CD4-positive, CD25-positive, alpha-beta regulatory T cell (primary cell): ENCODE results near the gene RBM28. TPM values are rescaled to one million over a fixed set of nuclear protein-coding genes. Genes with fewer than 3 reads are reported as not detected.

Experiments used
- ATAC-seq, 2 donors: fragments of 150-1000 bp; cut with Tn5 transposase; one replicate each; pipeline ENCODE4 v1.10.0; 2021; ENCODE audit warnings: low read depth in 2 of 2, moderate number of reproducible peaks in 2 of 2, moderate library complexity in 1 of 2
- DNase-seq, 3 donors: peaks; one replicate each; pipeline versions ENCODE4 v3.0.0 to v3.0.0-alpha.2; 2012 to 2022; ENCODE audit warnings: mixed read lengths in 1 of 3
- H3K27ac ChIP-seq: one replicate; pipeline ENCODE4 v1.7.0; 2013; ENCODE audit warnings: mild to moderate bottlenecking, low read length; ENCODE audit not compliant: insufficient read depth, poor library complexity, severe bottlenecking
- H3K27me3 ChIP-seq: one replicate; pipeline ENCODE4 v1.7.0; 2013; ENCODE audit warnings: low read length; ENCODE audit not compliant: control insufficient read depth, insufficient read depth
- H3K36me3 ChIP-seq: one replicate; pipeline ENCODE4 v1.7.0; 2013; ENCODE audit warnings: mild to moderate bottlenecking, low read length, moderate library complexity; ENCODE audit not compliant: control insufficient read depth, insufficient read depth
- H3K4me1 ChIP-seq: 2 replicates; pipeline ENCODE4 v1.7.0; 2013; ENCODE audit warnings: mild to moderate bottlenecking, low read length; ENCODE audit not compliant: insufficient read depth, control insufficient read depth, poor library complexity, severe bottlenecking
- H3K4me3 ChIP-seq: one replicate; pipeline ENCODE4 v1.7.0; 2013; ENCODE audit warnings: low read depth, mild to moderate bottlenecking, low read length, moderate library complexity
- H3K9me3 ChIP-seq, 2 experiments: 1 replicate in 1 of 2; 2 replicates in 1 of 2; pipeline ENCODE4 v1.7.0; 2013; ENCODE audit warnings: low read length in 2 of 2, mild to moderate bottlenecking in 1 of 2, moderate library complexity in 1 of 2; ENCODE audit not compliant: control insufficient read depth in 2 of 2
- H3K27ac Mint-ChIP-seq, 3 donors: one replicate each; pipeline ENCODE4 v1.8.0; 2020 to 2022; ENCODE audit warnings: mild to moderate bottlenecking in 3 of 3, mixed read lengths in 3 of 3, moderate library complexity in 2 of 3
- H3K27me3 Mint-ChIP-seq: one replicate; pipeline ENCODE4 v1.8.0; 2022; ENCODE audit warnings: mild to moderate bottlenecking, mixed read lengths
- H3K36me3 Mint-ChIP-seq: one replicate; pipeline ENCODE4 v1.8.0; 2020; ENCODE audit warnings: mixed read lengths
- H3K4me1 Mint-ChIP-seq, 4 donors: one replicate each; pipeline ENCODE4 v1.8.0; 2020 to 2022; ENCODE audit warnings: mixed read lengths in 4 of 4, mild to moderate bottlenecking in 1 of 4
- H3K4me3 Mint-ChIP-seq, 4 donors: one replicate each; pipeline ENCODE4 v1.8.0; 2020 to 2022; ENCODE audit warnings: mild to moderate bottlenecking in 4 of 4, mixed read lengths in 4 of 4, moderate library complexity in 3 of 4
- H3K9me3 Mint-ChIP-seq, 7 donors: one replicate each; pipeline ENCODE4 v1.8.0; 2020 to 2022; ENCODE audit warnings: mixed read lengths in 7 of 7, mild to moderate bottlenecking in 3 of 7, moderate library complexity in 2 of 7
- polyA plus RNA-seq, 4 donors: library from polyadenylated mRNA; unstranded; fragments of 300-500 nt; fragmentation: Illumina TruSeq; gene quantifications; one replicate each; pipeline ENCODE4 v1.2.3, GENCODE V29; 2021
- total RNA-seq: library from RNA; stranded (reverse); gene quantifications from one replicate; pipeline ENCODE4 v1.2.3, GENCODE V29; 2022

The RBM28 gene
- total and polyA plus RNA-seq, 5 donors from 2014 or later: 2.0 to 28.3 (median 7.6) TPM

DNA sequence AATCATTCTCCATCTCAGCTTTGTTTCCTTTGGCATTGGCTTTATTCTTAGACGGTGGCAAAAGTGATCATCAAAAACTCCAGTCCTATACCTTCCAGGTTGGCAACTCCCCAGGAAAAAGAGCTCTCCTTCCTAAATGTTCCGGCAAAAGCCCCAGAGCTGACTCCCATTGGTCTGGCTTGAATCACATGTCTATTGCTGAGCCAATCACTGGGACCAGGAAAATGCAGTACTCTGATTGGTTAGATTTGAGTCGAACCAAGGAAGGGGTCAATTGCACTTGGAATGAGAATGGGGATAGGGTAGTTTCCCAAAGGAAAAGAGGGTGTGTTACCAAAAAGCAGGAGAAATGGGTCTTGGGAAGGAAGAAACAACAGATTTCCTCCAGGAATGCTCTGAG lies 80.3 kb downstream of the RBM28 start:
- Mint-ChIP-seq H3K4me1 (no peaks in the 10 kb centered on the region), H3K9me3 (no peaks in the 10 kb centered on the region), H3K27me3 (peaks cover 11% of the 10 kb centered on the region), H3K36me3 (no peaks in the 10 kb centered on the region), H3K4me3 (peak overlapping the region in 1 of 4 donors; percentile 15), H3K27ac (no peak overlapping the region)
- no peak for ATAC-seq
- Histone ChIP-seq H3K36me3 (no peaks in the 10 kb centered on the region), H3K4me1 (no peaks in the 10 kb centered on the region), H3K27ac (no peak overlapping the region), H3K9me3 (no peaks in the 10 kb centered on the region), H3K27me3 (no peaks in the 10 kb centered on the region), H3K4me3 (no peak overlapping the region)
- no peak for DNase-seq

DNA sequence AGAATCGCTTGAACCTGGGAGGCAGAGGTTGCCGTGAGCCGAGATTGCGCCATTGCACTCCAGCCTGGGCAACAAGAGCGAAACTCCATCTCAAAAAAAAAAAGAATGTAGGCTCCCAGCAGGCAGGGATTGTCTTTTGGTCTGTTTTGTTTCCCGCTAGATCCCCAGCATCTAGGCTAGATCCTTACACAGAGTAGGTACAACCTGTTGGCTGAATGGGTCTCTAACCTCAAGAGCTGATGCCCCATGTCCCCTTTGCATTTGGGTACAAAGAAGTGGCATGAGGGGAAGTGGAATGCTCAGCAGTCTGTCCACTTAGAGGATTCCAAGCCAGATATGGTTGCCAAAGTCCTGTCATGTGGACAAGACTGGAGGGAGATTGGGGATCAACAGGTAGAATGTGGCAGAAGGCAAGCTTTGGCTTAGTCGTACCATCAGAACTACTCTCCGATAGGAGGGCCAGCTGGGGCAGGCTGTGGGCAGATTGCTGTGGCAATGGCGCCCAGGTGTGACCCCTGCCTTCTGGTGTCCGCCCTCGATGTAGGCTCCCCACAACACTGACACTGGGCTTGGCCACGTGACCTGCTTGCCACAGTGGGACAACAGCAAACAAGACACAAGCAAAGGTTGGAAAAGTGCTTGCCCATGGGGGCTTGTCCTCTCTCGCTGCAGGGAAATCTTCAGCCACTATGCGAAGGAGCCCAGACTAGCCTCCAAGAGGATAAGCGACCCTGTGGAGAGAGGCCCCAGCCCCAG lies 81.3 kb downstream of the RBM28 start:
- Histone ChIP-seq H3K27ac (no peak overlapping the region), H3K27me3 (no peaks in the 10 kb centered on the region), H3K4me1 (no peaks in the 10 kb centered on the region), H3K4me3 (no peak overlapping the region), H3K9me3 (no peaks in the 10 kb centered on the region), H3K36me3 (no peaks in the 10 kb centered on the region)
- Mint-ChIP-seq H3K4me3 (no peak overlapping the region), H3K36me3 (no peaks in the 10 kb centered on the region), H3K27me3 (peaks cover 6% of the 10 kb centered on the region), H3K27ac (no peak overlapping the region), H3K9me3 (no peaks in the 10 kb centered on the region), H3K4me1 (no peaks in the 10 kb centered on the region)
- DNase-seq: no peak
- ATAC-seq: no peak

GRCh38 chr7:128260069-128260795 lies 83.5 kb downstream of the RBM28 start:
- H3K36me3 Mint-ChIP-seq: no peaks in the 10 kb centered on the region
- H3K27ac Mint-ChIP-seq: peak overlapping the region in 1 of 3 donors; percentile 18
- H3K4me3 ChIP-seq: no peak overlapping the region
- H3K9me3 Mint-ChIP-seq: no peaks in the 10 kb centered on the region
- H3K4me1 ChIP-seq: no peaks in the 10 kb centered on the region
- no peaks in the 10 kb centered on the region for H3K4me1 Mint-ChIP-seq
- ATAC-seq: no peak
- H3K27me3 ChIP-seq: no peaks in the 10 kb centered on the region
- H3K27me3 Mint-ChIP-seq: peaks cover 5% of the 10 kb centered on the region
- DNase-seq: no peak
- H3K36me3 ChIP-seq: no peaks in the 10 kb centered on the region
- no peak overlapping the region for H3K27ac ChIP-seq
- no peak overlapping the region for H3K4me3 Mint-ChIP-seq
- H3K9me3 ChIP-seq: no peaks in the 10 kb centered on the region

- Mint-ChIP-seq H3K27me3 (peaks cover 5% of the 10 kb centered on the region), H3K9me3 (no peaks in the 10 kb centered on the region), H3K27ac (peak overlapping the region in 1 of 3 donors; percentile 66), H3K4me1 (no peaks in the 10 kb centered on the region), H3K36me3 (no peaks in the 10 kb centered on the region), H3K4me3 (no peak overlapping the region)
- Histone ChIP-seq H3K36me3 (no peaks in the 10 kb centered on the region), H3K4me3 (no peak overlapping the region), H3K27ac (no peak overlapping the region), H3K4me1 (no peaks in the 10 kb centered on the region), H3K9me3 (no peaks in the 10 kb centered on the region), H3K27me3 (no peaks in the 10 kb centered on the region)
- no peak for DNase-seq
- no peak for ATAC-seq
These were observed 84.3 kb downstream of the RBM28 start for GRCh38 chr7:128259131-128260061.

- H3K9me3 ChIP-seq: no peaks in the 10 kb centered on the region
- Mint-ChIP-seq H3K27ac (no peak overlapping the region), H3K36me3 (no peaks in the 10 kb centered on the region), H3K27me3 (peaks cover 11% of the 10 kb centered on the region), H3K4me1 (no peaks in the 10 kb centered on the region), H3K4me3 (no peak overlapping the region), H3K9me3 (no peaks in the 10 kb centered on the region)
- no peak for ATAC-seq
- H3K27ac ChIP-seq: no peak overlapping the region
- no peaks in the 10 kb centered on the region for H3K4me1 ChIP-seq
- DNase-seq: no peak
- H3K4me3 ChIP-seq: no peak overlapping the region
- no peaks in the 10 kb centered on the region for H3K36me3 ChIP-seq
- no peaks in the 10 kb centered on the region for H3K27me3 ChIP-seq
These were observed 86.2 kb downstream of the RBM28 start for GRCh38 chr7:128257458-128257857.

- DNase-seq: no peak
- no peaks in the 10 kb centered on the region for H3K9me3 ChIP-seq
- no peaks in the 10 kb centered on the region for H3K4me1 Mint-ChIP-seq
- H3K27ac Mint-ChIP-seq: no peak overlapping the region
- peaks cover 22% of the 10 kb centered on the region for H3K27me3 Mint-ChIP-seq
- H3K4me3 Mint-ChIP-seq: no peak overlapping the region
- no peak overlapping the region for H3K4me3 ChIP-seq
- no peak for ATAC-seq
- no peaks in the 10 kb centered on the region for H3K9me3 Mint-ChIP-seq
- H3K36me3 ChIP-seq: no peaks in the 10 kb centered on the region
- H3K36me3 Mint-ChIP-seq: no peaks in the 10 kb centered on the region
- no peaks in the 10 kb centered on the region for H3K4me1 ChIP-seq
- H3K27ac ChIP-seq: no peak overlapping the region
- no peaks in the 10 kb centered on the region for H3K27me3 ChIP-seq
These were observed 88.4 kb downstream of the RBM28 start for GRCh38 chr7:128255271-128255670.

GRCh38 chr7:128254470-128254869 lies 89.2 kb downstream of the RBM28 start:
- H3K36me3 Mint-ChIP-seq: no peaks in the 10 kb centered on the region
- Histone ChIP-seq H3K27ac (no peak overlapping the region), H3K27me3 (no peaks in the 10 kb centered on the region), H3K36me3 (no peaks in the 10 kb centered on the region), H3K4me1 (no peaks in the 10 kb centered on the region), H3K9me3 (no peaks in the 10 kb centered on the region), H3K4me3 (no peak overlapping the region)
- DNase-seq (no peak), ATAC-seq (no peak)
- H3K9me3 Mint-ChIP-seq: no peaks in the 10 kb centered on the region
- H3K4me1 Mint-ChIP-seq: no peaks in the 10 kb centered on the region
- peaks cover 23% of the 10 kb centered on the region for H3K27me3 Mint-ChIP-seq
- H3K27ac Mint-ChIP-seq: no peak overlapping the region
- H3K4me3 Mint-ChIP-seq: no peak overlapping the region
